Jurkat, Clone E6-1 (cell line): Measurements from ENCODE around the gene UBE2E2. TPM values are rescaled to one million over a fixed set of nuclear protein-coding genes. Genes with fewer than 3 reads are reported as not detected.
"Not testable (repeated sequence)": the region's sequence is repeated elsewhere in the genome, so short reads cannot be mapped to it uniquely, and the experiment has no call there.

ENCODE experiments used
- DNase-seq: peaks from one replicate; pipeline ENCODE4 v3.0.0-alpha.2; 2011; ENCODE audit warnings: low read depth, low spot score
- H3K4me3 ChIP-seq: 2 replicates; pipeline ENCODE4 v1.5.1; 2011; ENCODE audit warnings: mild to moderate bottlenecking, low read length, control low read depth, moderate library complexity
- polyA plus RNA-seq: library from polyadenylated mRNA; unstranded; fragments of >200 nt; gene quantifications from one replicate; pipeline ENCODE4 v1.2.1, GENCODE V29; 2012; ENCODE audit warnings: missing spikeins; ENCODE audit not compliant: insufficient read length, insufficient read depth

The UBE2E2 gene
- 69.2 TPM for polyA plus RNA-seq

DNA sequence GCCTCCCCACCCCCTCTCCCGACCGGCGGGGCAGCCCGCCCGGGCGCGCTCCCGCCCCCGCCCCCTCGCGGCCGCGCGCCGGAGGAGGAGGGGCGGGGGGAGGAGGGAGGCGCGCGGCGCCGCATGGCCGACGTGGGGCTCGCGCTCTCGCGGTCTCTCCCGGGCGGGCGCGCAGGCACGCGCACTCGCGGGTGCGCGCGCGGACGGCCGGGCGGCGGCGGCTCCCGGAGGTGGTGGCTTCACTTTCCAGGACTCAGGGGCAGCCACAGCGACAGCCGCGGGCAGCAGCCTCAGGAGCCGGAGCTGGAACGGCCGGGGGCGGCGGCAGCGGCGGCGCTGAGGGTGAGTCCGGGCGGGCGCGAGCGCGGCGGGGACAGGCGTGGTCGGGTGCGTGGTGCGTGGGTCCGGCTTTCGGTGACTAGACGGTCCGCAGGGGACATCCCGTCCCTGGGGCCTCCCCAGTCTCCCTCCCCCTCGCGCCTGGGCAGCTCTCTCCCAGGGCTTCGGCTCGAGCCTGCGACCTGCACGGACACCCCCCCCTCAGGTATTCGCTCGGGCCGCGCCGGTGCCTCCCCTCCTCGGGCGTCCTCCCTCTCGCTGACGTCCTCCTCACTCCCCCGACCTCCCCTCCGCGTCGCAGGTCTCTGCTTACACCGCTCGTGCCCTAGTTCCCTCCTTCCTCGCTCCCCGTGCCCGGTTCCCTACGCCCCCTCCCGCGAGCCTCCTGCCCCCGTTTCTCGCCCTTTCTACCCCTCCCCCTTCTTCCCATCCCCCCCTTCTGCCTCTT lies at the start of gene UBE2E2:
Gene UBE2E2 (plus strand): TSS at position 407 of the 787 bp plus-strand sequence.
- peak within 1 kb of the TSS; percentile 61 for H3K4me3 ChIP-seq
- peak; percentile 50 for DNase-seq

DNA sequence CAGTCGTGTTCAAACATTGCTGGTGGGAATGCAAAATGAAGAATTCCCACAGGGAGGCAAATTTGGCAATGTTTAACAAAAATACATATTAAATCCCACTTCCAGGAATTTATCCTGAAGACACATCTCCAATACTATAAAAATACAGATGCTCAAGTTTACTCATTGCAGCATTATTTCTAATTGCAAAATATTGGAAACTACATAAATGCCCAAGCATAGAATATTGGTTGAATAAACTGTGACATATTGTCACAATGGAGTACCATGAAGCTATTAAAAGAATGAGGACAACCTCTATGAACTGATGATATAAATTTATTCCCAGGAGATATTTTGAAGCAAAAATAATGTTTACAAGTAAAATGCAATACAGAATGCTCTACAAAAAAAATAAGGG lies 49.7 kb upstream of the UBE2E2 start:
- H3K4me3 ChIP-seq: no peak overlapping the region
- no peak for DNase-seq

DNA sequence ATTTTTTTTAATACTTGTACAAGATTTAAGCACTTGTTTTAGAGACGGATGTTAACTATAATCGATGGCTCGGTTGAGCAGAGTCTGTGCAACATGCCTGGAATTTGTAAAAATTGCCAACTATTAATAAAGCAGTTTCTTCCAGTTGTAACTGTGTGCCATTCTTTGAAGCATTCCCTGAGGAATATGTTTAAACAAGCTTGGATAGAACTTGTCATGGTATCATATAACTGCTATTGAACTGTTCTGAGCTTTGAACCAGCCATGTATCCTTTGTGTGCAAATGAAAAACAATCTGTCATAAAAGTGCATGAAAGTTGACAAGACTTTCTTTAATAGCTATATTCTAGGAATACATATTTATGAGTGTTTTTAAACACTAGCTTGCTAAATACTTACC lies 45.8 kb upstream of the UBE2E2 start:
- H3K4me3 ChIP-seq: no peak overlapping the region
- no peak for DNase-seq

DNA sequence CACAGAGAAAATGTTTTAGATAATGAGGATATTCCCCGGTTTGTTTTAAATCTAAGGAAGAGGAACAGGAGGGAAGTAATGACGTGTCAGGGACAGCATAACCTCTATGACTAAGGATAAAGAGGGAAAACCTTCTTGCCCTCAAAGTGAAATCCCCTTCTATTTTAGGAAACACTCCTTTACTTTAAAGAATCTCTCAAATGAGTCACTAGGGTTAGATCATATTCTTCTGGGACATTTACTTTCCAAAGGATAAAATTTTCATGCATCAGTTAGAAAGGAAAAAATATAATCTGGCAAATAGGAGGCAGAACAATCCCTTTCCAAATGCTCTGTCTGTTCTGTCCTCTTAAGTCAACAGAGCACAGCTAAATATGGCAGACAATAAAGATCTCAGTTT lies 43.2 kb upstream of the UBE2E2 start:
- H3K4me3 ChIP-seq: no peak overlapping the region
- no peak for DNase-seq

DNA sequence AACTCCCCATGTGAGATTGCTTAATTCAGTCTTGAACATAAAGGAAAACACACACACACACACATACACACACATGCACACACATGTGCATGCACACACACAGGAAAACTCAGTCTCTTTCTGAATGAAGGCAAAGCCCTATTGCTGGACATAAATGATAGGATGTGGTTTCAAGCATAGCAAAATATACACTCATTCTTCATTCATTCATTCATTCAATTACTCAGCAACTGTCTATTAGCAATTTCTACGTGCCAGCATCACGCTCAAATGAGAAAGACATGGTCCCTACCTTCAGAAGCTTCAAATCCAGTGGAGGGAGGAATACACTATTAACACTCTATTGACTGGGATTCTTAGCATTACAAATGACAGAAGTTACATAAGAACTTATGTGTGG lies 41.8 kb upstream of the UBE2E2 start:
- no peak for DNase-seq
- H3K4me3 ChIP-seq: no peak overlapping the region

DNA sequence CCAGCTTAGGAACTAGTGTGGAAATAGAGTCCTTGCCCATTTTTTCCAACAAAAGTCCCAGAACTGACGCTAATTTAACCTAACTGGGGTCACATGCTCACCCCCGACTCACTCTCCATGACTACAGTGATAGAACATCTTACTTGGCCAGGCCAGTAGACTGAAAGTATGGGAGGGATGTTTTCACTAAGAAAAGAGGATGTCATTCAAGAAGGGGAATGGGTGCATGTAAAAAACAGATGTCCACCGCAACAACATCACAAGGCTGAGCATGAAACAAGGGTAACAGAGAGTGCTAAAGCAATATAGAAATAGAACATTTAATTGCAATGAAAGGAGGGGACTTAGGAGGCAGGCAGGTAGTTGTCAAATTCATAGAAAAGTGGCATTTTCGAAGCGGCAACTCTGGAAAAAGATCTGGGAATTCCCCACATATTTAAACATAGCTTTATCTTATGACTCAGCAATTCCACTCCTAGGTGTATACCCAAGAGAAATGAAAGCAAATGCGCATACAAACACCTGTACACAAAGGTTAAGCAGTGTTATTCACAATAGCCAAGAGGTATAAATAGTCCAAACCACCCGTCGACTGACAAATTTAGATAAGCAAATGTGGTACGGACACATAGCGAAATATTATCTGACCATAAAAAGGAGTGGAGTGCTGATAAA lies 41.1 kb upstream of the UBE2E2 start:
- no peak for DNase-seq
- H3K4me3 ChIP-seq: no peak overlapping the region

DNA sequence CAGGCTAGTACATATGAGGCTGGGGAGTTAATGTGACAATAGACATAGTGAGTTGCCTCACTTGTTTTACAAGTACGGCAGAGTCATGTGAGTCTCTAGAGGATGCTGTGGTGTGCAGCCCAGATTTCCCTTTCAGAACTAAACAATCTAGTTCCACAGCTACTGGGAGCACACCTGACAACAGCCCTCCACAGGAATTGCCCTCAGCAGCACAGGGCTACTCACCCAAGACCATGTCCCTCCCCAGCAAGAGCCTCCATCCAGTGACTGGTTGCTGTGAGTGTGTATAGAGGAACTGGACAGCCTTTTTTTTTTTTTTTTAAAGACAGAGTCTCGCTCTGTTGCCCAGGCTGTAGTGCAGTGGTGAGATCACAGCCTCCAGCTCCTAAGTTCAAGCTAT lies 40.2 kb upstream of the UBE2E2 start:
- no peak overlapping the region for H3K4me3 ChIP-seq
- DNase-seq: peak; percentile 16

DNA sequence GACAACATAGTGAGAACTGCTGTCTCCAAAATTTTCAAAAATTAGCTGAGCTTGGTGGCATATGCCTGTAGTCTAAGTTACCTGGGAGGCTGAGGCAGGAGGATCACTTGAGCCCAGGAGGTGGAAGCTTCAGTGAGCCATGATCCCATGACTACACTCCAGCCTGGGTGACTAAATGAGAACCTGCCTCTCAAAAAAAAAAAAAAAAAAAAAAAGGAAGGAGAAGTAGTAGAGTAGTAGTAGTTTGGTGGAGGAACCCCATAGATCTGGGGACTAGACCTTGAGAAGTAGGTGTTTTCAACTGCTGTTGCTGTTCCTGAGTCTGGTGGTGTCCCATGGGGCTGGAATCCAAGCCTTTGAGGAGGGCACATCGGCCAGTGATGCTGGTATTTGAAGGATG lies 38.4 kb upstream of the UBE2E2 start:
- no peak for DNase-seq
- no peak overlapping the region for H3K4me3 ChIP-seq

DNA sequence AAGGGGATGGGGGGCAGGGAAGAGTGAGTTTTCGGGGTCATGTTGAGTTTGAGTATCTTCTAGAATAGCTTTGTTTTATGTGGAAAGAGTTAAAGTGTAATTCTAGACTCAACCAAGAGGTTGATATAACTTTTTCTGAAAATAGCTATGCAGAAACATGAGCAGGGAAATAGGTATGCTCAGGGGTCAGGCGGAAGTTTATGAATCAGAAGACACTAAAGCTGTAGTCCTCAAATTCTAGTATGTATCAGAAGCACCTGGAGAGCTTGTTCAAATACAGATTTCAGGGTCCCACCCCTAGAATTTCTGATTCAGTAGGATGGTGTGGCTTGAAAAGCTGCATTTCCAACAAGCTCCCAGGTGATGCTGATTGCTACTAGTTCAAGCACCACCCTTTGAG lies 37.6 kb upstream of the UBE2E2 start:
- DNase-seq: no peak
- no peak overlapping the region for H3K4me3 ChIP-seq

DNA sequence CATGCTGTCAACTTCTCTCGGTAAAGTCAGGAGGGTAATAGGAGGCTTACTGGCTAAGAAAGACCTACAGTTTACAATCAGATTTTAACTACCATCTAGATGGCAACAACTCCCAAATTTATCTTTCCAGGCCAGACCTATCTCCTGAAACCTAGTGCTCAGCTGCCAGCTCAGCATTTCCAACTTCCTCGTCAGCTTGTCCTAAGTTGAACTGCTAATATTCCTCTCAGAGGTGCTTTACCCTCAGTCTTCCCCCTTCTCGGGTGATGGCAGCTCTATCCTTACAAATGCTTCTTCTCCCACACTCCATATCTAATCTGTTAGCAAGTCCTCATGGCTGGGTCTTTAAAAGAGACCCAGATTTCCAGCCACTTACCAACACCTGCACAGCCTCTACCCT lies 36.9 kb upstream of the UBE2E2 start:
- H3K4me3 ChIP-seq: no peak overlapping the region
- no peak for DNase-seq

DNA sequence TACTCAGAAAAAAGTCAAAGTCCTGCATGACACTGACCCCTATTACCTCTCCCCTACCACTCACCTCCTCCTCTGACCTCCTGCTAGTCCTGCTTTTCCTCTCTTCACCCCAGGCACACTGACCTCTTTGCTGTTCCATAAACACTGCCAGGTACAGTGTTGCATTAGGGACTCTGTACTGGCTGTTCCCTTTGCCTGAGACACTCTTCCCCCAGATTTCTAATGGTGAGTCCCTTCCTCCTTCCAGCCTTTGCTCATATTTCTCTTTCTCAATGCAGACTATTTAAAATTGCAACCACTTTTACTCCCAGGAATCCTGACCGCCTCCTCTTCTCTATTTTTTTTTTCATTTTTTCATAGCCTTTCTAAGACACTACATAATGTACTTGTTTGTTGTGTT lies 36.3 kb upstream of the UBE2E2 start:
- no peak for DNase-seq
- H3K4me3 ChIP-seq: no peak overlapping the region

DNA sequence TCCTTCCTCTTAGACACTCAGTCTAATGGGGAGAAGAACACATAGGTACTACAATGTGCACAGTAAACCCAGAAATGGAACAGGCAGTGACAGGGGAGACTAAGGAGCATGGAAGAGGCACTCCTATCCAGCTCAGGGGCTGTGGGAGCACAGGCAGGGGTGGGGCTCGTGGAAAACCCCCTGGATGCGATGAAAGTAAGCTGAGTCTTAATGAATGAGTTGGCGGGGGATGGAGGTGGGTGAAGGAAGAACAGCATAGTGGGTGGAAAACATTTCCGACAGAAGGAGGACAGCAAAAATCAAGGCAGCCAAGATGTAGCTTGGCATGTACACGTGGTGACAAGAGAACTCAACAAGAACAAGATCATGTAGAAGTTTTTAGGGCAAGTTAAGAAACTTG lies 33.6 kb upstream of the UBE2E2 start:
- DNase-seq: no peak
- H3K4me3 ChIP-seq: no peak overlapping the region

DNA sequence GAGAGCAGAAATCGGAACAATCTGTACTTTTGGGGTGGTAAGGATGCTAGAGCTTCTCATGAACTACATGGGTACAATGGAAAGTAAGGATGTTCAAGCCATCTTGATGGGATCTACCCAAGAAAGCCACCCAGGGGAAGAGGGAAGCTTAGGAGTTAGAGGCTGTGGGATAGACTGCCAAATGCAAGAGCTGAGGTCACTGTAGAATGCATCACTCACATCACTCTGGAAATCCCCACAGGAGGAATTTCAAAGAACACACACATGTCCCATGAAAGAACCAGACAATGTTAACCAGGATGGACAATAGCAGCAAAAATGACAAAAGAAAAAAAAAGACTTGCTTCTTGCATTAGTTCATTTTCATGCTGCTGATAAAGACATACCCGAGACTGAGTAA lies 32.8 kb upstream of the UBE2E2 start:
- no peak for DNase-seq
- no peak overlapping the region for H3K4me3 ChIP-seq

DNA sequence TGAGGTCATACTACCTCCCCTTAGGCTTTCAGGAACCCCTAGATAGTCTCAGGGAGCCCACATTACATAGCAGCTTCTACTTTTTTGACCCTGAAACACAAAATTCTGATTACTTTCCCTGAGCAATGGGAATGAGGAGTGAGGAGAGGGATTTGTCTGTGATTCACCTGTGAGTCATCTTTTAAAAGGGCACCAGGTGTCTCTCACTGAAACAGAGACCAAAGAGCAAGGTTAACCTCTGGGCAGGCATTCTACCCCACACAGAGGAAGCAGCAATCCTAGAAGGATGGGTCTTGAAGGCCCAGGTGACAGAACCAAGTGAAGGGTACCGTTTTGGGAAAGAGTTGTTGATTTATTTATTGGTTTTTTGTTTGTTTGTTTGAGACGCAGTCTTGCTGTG lies 31.1 kb upstream of the UBE2E2 start:
- H3K4me3 ChIP-seq: no peak overlapping the region
- DNase-seq: no peak

DNA sequence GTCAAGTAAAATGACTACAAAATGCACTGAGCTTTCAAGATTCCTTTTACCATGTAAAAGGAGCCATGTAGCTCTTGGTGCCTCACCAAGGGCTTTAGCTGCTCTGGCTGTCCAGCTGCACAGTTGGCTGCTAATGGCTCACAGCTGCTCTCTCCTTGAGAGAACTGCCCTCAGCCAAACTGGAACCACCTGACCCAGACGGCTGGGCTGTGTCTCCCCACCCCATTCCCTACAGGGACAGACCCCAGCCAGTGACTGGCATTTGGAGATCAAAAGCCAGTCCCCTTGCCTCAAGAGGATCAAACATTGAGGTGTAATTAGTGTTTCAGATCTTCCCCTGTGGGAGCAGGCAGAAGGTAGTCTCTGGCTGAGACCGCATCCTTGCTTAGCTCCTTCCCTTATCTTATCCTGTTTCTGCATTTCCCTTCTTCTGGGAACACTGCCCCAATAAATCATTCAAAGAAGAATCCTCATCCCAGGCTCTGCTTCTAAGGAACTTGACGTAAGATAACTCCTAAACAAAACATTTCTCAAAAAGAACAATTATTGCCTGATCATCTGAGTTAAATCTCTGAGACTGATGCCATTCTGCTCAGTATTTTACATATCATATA lies 28.6 kb upstream of the UBE2E2 start:
- DNase-seq: no peak
- no peak overlapping the region for H3K4me3 ChIP-seq

DNA sequence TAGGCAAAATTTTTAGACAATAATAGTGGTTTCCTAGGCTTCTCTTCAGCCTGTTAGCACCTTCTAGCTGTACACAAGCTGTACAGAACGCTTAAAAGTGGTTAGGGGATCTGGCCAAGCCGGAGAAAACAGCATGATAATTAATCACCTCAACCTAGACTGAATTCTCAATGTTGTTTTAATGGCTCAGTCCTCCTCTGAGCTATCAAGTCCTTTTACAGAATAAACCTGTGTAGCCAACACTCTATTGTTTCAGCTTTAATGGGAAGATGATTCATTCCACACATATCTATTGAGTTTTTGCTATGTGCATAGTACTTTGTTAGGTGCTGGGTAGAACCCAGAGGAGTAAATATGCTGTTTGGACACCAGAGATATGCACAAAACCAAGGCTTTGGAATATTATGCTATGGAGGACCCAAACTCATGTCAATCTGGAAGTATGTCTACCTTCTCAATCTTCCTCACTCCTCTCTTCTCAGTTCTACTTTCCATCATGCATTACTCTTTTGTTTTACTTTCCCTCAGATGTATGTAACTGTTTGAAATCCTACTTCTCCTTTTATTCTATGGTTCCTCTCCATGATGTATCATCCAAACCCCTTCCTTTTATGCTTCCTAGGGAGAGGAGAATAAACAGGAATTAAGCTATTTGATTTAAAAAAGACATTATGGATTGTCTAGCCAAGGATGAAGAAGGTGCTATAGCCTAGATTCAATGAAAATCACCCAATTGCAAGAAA lies 27.6 kb upstream of the UBE2E2 start:
- no peak overlapping the region for H3K4me3 ChIP-seq
- no peak for DNase-seq

DNA sequence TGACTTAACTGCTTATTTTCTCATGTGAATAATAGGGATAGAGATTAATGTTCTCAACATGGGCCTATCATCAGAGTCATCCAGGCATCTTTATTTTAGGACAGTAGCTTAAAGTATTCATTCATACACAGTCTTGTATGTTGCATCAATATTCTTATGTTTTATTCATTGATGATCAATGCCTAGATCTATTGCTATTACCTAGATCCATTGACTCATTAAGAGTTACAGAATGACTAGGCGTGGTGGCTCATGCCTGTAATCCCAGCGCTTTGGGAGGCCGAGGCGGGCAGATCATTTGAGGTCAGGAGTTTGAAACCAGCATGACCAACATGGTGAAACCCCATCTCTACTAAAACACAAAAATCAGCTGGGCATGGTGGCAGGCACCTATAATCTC lies 26.3 kb upstream of the UBE2E2 start:
- not testable (repeated sequence) for DNase-seq, H3K4me3 ChIP-seq

DNA sequence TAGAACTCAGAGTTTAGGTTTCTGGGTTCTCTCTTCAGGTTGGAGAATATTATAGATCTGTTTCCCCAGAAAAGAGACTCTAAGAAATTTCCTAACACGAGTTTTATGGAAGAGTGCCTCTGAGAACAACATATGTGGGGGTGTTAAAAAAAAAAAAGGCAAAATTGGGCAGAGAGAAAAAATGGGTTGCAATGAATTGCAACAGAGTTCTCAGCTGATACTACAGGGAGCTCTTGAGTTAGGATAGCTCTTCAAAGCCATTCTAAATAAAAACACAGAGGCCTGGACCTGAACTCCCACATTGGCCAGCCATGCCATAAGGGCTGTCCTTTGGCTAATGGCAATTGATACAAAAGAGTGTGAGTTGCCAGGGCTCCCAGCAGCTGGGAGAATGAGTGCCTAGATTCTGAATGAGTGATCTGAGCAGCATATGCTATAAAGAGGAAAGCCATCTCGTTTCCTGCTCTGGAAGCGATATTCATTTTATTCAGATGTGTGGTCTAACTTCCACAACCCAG lies 20.1 kb upstream of the UBE2E2 start:
- DNase-seq: no peak
- H3K4me3 ChIP-seq: no peak overlapping the region

DNA sequence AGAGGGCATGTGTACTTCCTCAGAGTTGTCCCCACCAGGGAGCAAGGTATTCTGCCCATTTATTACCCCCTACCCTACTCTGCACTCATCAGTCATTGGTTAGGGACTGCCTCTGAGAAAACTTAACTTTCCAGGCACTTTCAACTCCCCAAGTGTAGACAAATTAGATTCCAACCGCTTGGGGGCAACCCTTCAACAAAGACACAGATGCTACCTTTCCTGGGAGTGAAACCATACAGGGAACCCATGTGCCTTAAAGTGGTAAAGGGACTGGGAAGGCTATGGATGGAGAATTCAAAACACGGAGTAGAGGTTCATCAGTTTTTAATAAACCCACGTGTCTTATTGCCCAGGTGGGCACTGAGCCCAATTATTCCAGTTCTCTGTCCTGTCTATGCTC lies 19.4 kb upstream of the UBE2E2 start:
- DNase-seq: no peak
- no peak overlapping the region for H3K4me3 ChIP-seq

DNA sequence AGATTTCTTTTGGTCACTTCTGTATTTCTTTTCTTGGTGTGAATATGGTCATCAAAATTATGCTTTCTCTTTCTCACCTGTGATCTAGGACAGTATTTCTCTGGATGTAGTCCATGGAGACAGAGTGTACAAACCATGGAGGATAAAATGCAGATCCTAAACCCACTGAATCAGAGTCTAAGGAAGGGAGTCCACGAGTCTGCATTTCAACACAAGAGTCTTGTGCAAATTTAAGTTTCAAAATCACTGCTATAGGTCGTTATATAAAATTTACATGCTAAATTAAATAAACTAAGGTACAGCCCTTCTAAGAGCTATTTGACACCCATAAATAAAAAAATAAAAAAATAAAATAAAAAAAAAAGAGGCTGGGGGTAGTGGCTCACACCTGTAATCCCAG lies 17.3 kb upstream of the UBE2E2 start:
- no peak for DNase-seq

More for the DNA sequence above, 17.3 kb upstream of the UBE2E2 start:
- no peak overlapping the region for H3K4me3 ChIP-seq
